Activated CD4-positive, alpha-beta T cell treated with anti-CD3 and anti-CD28 coated beads, Interleukin-2, amount 50 U/mL, for 4 hours (primary cell): ENCODE data around the gene GPR176.

ENCODE experiments used
- DNase-seq, 2 experiments: peaks; one replicate each; pipeline ENCODE4 v3.0.0-alpha.2; 2020

The GPR176 gene

DNA sequence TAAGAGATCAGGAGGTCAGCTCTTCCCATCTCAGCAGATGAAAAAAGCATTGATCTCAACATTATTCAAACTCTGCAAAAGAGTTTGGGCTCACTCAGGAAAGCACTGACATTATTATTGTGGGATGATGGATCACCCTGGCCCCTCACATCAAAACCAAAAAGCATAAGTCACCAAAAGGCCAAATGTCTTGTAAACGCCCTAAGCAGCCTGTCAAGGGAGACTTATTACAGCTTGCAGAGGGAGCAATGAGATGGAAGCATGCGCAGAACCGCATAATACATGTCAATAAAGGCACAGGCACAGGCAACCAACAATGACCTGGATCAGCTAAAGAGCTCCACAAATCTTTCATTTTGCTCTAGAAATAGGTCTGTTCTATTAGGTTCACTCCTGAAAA is 142.0 kb downstream of the GPR176 start:
- no peak for DNase-seq

DNA sequence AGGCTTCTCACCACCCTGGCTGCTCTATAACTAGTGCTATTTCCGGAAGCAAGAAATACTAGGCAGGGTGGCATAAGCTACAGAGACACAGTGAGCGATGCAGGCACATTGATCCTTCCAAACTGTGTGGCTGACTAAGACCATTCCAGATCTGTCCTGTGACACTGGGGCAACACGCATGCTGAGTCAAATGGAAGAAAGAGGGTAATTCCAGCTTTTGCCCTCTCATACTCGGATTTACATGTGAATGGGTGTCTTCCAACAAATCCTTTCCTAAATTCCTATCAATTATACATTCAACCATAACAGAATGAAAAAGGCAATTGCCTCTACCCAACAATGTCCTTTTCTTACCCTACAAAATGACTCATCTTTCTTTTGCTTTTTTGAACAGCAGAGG is 142.6 kb downstream of the GPR176 start:
- DNase-seq, result no peak

DNA sequence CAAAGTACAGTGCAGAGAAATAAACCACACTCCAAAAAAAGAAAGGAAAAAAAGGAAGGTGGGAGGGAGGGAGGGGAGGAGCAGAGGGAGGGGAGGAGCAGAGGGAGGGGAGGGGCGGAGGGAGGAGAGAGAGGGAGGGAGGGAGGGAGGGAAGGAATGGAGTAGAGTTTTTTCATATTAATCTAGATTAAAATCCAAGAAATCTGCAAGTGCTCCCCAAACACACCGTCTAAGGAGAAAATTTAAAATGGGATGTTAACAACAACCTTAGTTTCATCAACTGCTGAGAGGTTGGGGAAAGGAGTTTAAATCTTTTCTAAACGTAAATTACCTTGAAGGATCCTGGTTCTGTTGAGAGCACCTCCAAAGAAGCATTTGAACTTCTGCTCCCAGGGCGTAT is 144.0 kb downstream of the GPR176 start:
- DNase-seq, result no peak

DNA sequence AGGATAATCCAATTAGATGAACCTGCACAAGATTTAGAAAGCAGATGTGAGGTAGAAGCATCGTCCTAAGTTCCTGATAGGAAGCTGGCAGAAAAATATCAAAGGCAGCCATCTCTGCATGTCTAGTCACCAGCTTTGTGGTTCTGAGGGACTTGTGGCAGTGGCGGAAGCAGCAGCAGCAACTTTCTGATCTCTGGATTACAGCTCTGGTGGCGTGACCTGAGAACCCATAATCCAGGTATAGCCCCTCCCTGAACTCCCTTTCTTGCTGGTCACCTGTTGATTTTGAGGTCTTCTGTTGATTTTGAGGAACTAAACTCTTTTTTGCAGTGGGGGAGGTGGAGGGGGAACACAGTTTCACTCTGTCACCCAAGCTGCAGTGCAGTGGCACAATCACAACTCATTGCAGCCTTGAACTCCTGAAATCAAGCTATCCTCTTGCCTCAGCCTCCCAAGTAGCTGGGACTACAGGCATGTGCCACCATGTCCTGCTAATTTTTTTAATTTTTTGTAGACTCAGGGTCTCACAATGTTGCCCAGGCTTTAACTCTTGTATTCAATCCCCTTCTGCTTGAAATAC is 145.3 kb downstream of the GPR176 start:
- DNase-seq, result no peak

DNA sequence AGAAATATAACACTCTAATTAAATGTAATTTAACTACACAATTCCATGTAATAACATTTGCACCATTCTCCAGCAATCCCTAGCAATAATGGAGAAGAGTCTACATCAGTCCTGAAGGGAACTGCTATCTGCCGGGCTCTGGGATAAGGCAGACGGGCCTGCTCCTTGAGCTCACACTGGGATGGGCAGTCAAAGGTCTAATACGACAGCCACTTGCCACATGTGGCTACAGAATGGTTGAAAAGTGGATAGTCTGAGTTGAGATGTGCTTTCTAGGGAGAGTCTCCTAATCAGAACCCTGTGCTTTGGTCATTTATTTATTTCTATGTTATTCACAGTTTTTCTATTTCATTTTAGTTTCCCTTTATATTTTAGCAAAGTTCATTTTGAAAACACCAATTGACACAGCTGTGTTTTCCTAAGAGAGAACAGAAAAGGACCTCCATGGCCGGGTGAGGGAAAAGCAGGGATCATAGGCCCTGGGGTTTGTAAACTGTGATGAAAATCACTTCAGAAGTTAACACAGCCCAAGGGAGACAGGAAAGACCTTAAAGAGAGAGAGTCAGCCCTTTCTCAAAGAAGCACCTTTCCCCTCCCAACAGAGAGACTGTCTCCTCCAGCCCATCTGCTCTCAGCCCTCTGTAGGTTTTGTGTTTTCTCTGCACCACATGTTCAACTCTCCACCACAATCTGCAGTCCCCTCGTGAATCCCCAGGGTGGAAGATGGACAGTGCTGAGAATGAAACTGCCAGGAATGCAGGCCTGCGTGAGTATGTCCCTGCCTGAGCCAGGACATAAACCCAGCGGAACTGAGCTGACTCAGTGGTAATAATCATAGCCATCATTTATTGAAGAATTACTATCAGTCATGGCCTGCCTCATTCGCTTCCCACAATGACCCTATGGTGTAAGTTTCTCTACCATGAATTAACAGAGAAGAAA is 149.0 kb downstream of the GPR176 start:
- no peak for DNase-seq

DNA sequence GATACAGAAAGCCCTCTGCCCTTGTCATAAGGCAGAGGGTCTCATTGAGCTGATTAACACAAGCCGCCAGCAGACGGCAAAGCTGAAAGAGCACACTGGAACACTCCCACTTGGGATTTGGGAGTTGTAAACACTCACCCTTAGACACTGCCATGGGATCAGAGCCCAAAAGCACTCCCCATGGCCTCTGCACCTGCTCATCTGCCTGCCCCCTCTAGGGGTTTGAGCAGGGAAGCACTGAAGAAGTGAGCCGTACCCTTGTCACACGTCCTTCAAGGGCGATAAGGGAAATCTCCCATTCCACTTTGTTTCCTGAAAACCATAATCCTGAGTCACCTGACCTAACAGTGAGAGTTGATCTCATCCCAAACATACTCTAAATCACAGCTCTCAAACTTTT is 152.1 kb downstream of the GPR176 start:
- DNase-seq, result no peak

DNA sequence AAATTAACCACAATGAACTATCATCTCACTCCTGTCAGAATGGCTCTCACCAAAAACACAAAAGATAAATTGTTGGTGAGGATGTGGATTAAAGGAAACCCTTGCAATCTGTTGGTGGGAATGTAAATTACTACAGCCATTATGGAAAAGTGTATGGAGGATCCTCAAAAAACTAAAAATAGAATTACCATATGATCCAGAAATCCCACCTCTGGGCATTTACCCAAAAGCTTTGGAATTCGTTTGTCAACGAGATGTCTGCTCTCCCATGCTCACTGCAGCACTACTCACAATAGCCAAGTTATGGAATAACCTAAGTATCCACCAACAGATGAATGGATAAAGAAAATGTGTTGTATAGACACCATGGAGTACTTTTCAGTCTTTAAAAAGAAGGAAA is 159.1 kb downstream of the GPR176 start:
- no peak for DNase-seq

DNA sequence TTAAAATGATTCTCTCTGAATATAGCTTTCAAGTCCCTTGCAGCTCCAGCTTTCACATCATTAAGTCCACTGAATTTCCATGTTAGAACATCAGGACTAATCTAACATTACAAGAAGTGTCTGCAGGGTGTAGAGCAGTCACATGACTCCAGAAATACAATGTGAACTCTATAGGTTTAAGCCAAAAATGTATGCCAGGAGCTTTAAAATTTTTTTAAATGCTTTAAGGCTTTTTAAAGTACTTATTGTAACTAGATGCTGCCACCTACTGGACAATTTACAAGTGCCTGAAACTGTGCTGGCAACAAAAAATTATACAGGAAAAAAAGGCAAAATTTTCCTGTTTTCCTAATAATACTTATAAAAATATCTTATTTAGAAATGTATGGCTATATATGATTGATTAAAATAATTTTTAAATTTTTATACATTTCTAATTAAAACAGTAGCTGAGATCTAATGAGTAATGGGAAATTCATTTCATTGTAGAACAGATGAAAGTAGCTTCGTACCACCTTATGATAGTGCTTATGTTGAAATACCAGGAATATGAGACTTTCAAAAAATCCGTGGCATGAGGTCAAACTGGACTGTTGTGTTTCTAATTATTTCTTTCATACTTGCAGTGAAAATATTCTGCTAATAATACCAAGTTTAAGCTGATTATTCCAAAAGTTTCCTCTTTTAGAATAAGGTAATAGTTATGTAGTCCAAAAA is 163.1 kb downstream of the GPR176 start:
- DNase-seq, result no peak

DNA sequence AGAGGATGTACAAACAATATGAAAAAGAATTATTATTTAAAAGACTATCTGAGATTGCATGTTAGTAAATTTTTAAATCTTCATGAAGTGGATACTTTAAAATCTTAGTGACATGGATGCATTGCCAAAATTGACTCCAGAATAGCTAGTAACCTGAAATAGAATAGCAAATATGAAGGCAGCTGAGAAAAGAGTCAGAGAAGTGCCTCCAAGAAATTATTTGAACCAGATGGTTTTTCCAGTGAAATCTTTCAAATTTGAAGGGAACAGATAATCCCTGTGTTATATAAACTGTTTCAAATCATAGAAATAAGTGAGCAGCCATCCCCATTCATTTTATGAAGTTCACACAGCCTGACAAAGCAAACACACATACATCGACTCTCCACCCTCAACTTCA is 167.1 kb downstream of the GPR176 start:
- DNase-seq, result no peak

DNA sequence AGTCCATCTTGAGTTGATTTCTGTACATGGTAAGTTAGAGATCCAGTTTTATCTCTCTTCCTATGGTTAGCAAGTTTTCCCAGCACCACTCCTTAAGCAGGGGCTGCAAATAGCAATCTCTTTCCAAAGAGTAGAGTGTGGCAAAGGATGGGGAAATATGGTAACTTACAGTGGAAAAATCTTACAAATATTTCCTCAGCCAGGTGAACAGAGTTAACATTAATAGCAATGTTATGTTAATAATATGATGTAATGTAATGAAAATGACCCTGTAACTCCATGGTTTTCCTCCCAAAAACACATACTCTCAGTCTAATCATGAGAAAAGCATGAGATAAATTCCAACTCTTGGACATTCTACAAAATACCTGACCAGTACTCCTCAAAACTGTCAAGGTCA is 167.8 kb downstream of the GPR176 start:
- no peak for DNase-seq
